OCI-M1 (cell line): Measurements from ENCODE around the gene TENM3.
"Not testable (repeated sequence)": the region's sequence is repeated elsewhere in the genome, so short reads cannot be mapped to it uniquely, and the experiment has no call there.

Experiments used
- DNase-seq: peaks from one replicate; lab custom pipeline; 2025; lab: John Stamatoyannopoulos, UW

Gene TENM3

DNA sequence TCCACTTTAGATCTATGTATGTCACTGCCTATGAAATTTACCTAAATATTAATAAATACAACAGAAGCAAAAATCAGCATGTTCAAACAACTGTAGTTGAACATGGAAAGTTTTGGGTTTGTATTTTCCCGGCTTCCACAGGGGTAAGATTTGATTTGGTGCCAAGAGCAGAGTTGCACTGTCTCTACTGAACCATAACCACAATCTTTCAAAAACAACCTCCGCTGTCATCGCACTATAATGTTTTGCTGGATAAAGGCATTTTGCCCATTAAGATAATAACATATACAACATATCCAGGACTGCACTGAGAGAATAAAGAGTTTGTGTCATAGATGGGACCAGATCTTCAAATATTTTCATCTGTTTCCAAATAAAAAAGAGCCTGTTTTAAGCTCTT is 94.9 kb downstream of the TENM3 start:
- DNase-seq = no peak

DNA sequence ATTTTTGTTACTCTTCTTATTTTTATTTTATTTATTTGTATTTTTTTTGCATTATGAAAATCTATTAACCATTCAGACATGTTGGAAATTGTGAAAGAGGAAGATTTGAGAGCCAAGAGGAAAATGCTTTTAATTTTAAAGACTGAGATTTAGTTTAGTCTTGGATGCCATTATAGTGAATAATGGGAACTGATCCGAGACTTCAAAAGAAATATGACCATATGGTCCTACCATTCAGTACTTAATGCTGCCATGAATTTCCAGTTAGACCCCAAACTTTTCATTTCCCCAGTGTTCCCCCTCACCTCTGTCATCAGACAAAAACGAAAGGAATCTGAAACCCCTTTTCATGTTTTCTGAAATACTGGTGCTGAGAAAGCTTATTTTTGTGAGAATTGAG is 95.5 kb downstream of the TENM3 start:
- DNase-seq = no peak

DNA sequence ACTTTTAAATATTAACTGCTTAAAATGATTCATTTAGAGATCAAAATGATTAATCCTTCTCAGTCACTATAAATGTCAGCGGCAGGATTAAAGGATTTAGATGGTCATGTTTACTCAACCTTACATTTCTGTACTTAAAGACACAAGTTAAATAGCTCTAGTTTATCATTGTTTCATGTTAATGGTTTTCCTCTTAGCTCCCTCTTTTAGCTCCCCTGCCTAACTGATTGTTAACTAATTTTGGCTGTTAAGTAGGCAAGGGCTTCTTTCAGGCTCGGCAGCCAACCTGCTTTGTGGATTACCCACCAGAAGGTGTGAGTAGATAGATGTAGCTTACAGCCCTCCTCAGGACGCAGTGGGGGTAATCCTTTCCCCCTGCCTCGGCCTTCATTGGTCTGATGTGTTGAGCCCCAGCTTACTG is 96.0 kb downstream of the TENM3 start:
- no peak for DNase-seq

DNA sequence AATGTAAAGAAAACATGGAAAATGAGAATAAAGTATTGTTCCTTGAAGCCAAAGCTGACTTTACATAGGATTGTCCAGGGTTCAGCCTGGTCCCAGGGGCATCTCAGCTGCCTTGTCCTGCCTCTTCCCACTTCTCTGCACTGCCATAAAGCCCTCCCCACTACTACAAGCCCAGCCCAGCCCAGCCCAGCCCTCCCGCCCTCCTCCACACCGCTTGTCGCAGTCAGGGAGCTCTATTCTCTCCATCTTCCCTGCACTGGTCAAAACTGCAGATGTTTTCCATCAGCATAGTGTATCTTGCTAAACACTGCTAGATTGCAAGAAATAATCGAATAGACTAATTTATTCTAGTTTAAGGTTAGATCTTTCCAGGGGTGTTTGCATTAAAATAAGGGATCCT is 100.3 kb downstream of the TENM3 start:
- no peak for DNase-seq

DNA sequence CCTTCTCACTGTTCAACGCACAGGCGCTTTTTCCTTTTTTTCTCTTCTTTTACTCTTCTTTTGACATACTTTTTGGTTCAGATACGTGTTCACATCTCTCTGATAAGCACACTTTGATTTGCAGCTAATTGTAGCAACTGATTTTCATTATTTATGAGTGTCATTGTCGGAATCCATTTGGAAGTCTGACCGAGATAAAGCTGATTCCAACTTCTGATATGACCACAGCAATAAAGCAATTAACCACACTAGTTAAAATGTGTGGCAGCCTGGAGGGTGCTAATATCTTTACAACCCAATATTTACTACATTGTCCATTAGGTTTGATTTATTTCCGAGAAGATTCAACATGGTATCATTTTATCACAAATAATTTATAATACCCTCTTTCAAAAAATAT is 101.8 kb downstream of the TENM3 start:
- no peak for DNase-seq

DNA sequence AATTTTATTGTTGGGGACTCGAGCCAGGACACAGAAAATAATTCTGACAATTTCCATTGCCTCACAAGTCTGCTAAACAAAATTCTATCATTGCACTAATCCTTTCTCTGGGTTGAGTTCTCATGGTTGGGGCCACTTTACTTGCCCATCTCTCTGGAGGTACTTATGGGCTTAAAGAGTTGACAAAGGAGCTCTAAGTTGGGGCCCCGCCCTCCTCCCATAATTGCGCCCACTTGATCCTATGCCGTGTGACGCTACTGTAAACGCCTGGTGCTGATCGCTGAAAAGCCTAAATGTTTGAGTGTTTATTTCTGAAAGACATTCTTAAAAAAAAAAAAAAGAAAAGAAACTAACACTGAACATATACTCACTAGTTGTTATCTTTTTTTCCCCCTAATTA is 103.0 kb downstream of the TENM3 start:
- DNase-seq = no peak

DNA sequence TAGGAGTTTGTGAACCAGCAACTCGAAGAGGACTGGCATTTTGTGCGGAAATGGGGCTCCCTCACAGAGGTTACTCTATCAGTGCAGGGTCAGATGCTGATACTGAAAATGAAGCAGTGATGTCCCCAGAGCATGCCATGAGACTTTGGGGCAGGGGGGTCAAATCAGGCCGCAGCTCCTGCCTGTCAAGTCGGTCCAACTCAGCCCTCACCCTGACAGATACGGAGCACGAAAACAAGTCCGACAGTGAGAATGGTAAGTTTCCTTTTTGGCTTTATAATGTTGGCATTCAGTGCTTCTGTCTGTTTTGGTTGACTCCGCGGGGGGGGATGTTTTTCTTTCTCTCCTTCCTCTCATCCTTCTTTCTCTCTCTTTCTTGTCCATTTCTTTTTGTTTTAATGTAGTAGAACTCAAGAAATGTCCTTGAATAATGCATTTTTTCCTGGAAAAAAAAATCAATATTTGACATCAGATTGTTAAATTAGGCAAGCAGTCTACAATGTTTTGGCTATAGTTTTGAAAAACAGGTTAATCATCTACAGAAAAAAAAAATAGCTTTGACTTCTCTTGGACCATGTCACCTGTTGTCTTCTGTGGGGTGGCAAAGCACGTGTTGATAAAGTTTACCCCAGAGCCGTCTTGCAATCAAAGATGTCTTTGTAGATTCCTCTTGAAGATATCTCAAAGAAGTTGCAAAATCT is 103.6 kb downstream of the TENM3 start:
- DNase-seq = no peak

DNA sequence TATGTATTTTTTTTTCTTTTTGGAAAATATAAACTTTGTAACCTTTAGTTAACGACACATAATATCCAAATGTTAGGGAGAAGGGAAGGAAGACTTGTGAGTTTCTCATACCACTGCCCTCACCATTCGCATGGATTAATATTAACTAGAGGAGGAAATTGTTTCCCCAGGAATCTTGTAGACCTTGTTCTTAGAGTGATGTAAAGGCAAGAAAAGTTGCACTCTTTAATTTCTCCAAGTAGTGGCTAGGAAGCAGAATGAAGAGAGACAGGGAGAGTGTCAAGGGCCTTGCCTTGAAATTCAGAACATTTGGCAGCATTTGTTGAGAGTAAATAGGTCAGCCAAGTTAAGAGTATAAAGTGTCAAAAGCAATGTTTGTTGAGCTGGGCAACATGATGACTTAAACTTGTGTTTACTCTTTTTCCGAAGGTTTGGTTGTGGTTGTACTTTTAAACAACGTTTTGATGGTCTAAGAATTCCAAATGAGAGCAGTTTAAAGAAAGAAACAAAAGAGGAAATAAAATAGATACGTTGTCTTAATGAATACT is 105.7 kb downstream of the TENM3 start:
- DNase-seq = no peak

DNA sequence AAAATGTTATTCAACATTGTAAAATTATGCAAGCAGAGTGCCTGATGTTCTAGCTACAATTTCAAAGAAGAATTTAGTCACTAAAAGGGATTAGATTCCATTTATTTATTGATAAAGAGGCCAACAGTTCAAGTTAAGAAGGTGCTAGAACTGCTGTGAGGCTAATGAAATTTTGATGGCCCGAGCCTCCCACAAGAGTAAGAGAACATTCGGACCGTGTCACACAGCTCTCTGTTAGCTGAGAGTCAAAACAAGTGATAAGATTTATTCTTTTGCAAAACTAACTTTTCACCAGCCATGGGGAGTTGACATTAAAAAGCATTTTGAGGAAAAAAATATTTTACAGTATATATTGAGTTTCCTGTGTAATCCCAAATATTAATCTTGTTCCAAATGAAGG is 106.8 kb downstream of the TENM3 start:
- no peak for DNase-seq

DNA sequence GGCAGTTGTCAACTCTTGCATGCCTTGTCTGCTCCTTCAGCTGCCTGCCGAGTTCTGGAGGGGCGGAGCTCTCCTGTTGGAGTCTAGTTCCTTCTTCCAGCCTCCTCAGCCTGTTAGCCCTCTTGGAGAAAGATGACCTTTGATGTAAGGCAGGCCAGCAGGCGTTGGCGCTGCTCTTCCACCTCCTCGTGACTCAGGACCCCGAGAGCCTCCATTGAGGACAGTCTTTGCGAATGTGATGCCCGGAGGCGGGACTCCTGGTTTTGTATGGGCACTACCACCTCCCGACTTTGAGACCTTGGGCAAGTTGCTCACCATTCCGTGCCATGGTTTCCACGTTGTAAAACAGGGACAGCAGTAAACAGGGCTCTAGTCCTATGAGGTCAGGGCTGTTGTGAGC is 108.3 kb downstream of the TENM3 start:
- DNase-seq = no peak

DNA sequence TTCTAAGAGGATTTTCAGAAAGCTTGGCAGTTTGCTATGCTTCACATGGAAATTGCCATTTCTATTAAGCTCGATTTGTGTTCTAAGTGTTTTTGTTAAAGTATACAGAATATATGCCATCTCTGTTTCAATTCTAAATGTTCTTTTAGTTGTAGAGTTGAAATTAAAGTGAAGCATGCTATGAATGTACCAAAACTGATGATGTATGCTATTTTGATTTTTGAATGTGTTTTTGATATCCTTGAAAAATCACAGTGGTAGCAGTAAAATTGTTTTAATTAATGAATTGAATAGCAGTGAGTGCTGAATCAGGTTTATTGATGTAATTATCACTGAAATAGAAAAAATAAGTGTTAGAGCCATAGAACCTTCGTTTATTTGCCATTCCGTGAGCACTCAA is 110.9 kb downstream of the TENM3 start:
- DNase-seq = no peak

DNA sequence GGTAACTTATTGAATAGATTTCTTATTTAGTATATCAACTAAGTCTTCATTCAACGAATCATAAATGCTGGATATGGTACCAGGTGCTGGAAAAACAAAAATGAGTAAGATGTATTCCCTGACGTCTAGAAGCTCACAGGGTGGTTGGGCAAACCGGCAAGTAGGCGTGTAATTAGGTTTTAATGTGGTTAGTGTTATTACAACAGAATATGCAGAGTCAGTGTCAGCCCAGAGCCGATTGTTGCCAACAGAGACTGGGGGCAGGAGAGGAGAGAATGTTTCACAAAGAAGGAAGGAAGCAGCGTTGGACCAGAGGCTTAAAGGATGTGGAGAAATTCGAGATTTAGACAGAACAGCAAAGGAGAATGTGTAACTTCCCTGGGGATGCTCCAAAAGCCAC is 111.7 kb downstream of the TENM3 start:
- DNase-seq = peak; percentile 53

DNA sequence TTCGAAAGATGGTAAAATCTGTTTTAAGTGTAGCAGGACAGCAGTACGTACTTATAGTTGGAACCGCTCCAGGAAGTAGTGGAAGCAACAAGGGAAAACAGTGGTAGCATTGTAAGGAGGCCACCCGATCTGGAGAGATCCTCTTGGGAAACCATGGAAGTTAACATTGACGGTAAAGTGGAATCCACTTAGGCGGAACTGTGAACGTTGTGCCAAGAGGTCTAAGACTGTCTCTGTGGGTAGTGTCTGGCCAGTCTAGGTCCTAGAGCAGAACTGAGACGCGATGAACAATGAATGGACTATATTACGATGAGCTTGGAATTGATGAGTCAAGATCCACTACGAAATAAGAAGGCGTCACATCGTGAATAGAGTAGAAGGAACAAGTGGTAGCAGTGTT is 124.0 kb downstream of the TENM3 start:
- DNase-seq = no peak

DNA sequence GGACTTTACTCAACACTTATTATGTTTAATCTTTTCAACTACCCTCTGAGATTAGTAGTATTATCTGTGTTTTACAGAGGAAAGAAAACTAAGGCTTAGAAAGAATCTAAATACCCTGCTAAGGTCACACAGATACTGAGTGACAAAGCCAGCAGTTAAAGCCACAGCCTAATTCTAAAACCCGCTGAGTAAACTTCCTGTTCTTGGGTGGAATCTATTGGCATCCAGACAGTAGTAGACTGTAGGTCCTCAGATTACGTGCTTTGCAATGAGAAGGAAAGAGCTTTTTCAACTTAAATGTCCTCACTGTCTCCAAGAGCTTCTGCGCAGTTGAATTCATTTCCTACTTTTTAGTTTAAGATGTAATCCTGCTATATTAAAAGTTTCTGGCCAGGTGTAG is 126.0 kb downstream of the TENM3 start:
- DNase-seq = peak; percentile 47

DNA sequence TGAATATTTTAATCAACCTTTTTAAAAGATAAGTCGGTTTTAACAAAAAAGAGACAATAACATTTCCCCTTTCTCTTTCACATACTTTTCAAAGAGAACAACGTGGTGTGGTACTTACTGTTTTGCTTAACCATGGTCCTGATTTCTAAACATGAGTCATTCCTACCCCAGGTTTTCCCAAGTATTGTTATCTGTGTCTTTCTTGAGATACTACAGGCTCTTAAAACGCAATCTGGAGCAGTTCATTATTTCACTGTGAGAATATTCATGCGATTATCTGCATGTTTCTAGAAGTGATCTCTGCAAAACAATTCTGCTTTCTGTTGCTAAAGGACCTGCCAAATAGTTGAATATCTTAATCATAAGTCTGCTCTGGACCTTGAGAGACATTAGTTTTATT is 127.3 kb downstream of the TENM3 start:
- DNase-seq = no peak

DNA sequence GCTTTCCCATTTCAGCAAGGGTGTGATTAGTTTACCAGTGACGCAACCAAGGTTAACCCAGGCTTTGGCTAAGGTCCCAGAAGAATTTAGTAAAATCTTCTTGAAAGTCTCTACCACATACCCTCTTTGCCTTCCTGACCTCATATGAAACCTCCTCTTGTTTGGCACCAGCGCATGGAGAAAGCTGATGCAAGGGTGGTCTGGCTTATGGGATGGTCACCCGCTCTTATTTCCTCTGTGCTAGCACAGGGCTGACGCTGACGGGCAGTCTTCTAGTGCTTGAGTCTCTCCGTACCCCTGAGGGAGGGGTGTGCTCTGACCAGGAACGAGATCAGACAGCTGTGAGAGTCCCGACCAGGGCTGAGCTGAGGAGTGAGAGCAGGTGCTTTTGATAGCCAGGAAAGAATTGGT is 137.6 kb downstream of the TENM3 start:
- DNase-seq = no peak

DNA sequence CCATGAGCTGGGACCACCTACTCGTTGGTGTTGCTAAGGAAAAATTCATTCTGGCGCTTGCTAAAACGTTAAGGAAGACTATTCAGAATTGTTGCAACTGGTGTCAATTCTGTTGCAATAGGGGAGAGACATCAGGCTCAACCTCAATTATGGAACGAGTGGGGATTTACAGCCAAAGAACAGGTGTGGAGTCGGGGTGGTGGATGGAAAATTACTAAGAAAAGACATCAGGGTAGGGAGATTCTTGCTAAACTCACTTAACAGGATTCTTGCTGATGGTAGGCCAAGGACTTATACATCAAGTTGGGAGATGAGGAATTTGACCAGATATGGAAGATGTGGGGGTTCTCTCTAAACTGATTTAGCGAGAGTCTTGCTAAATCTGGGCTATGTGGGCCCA is 139.7 kb downstream of the TENM3 start:
- no peak for DNase-seq

DNA sequence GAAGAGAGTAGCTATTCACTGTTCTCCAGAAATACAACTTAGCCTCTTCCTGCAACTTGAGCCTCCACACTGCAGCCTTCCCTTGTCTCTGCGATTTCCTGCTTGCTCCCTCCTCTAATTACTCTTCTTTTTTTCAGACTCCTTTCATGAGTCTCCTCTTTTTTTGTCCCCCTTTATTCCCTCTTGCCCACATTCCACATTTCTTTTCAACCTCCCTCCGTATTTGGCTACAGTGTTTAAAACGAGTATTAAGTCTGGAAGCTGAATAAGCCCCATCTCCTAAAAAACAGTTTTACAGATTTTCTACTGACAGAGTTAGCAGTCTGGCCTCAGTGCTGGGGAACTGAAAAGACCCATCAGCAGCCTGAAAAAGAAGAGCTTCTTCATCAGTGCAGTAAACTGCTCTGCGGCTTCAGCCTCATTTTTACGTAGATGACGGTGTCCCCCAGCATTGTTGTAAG is 141.5 kb downstream of the TENM3 start:
- no peak for DNase-seq

DNA sequence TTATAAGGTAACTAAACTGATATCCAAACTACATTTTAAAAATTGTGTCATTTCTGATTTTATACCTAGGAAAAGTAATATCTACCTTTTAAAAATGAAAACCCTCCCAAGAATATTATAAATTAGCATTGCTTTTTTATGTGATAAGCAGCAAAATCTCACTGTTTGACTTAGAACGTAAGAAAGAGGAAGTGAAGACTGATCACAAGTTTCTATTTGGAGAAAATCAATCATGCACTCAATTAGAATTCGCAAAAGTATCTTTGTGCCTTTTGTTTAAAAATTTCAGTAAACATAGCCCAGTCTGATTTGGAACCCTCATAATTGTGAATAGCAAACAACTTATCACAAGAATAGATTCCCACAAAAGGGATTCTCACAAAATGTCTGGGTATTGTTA is 142.7 kb downstream of the TENM3 start:
- DNase-seq = no peak

DNA sequence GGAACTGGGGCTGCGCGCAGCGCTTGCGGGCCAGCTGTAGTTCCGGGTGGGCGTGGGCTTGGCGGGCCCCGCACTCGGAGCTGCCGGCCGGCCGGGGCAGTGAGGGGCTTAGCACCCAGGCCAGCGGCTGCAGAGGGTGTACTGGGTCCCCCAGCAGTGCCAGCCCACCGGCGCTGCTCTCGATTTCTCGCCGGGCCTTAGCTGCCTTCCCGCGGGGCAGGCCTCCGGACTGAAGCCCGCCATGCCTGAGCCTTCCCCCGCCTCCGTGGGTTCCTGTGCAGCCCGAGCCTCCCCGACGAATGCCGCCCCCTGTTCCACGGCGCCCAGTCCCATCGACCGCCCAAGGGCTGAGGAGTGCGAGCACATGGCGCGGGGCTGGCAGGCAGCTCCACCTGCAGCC is 143.4 kb downstream of the TENM3 start:
- not testable (repeated sequence) for DNase-seq

DNA sequence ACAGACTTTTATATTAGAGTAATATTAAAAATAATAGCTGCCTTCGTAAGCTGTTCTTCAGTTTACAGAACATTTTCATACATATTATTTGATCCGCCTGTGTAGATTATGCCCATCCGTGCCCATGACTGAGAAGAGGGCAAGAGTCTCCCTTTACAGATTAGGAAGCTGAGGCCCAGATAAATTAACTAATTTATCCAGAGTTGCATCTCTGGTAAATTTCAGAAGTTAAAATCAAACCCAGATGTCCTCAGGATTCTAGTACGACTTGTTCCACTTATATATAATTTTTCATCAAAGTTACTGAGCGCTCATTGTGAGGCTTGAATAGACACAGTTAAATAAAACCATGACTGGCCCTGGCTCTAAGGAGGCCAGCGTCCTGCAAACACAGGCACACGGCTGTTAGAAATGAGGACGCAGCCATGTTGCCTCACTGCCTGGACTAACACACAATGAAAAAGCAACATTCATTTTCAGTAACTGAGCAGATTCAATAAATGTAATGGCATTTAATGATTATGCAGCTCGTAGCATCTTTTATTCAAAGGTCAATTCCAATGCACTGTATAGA is 148.0 kb downstream of the TENM3 start:
- no peak for DNase-seq

DNA sequence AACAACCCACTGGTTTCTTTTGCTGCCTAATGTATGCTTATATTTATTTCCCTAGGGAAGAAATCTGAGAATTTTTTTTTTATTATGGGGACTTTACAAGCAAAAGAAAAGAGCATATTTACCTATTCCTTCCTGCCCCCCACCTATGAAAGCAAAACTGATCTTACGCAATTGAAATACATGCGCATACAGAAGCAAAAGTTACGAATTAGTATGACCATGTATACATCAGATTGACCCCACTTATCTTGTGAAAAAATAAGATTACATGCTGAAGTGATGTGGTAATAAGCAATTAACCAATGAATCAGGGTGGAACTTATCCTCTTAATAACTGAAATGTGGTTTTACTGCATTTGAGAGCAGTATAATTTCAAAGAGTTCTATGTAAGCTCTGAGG is 151.0 kb downstream of the TENM3 start:
- DNase-seq = no peak

DNA sequence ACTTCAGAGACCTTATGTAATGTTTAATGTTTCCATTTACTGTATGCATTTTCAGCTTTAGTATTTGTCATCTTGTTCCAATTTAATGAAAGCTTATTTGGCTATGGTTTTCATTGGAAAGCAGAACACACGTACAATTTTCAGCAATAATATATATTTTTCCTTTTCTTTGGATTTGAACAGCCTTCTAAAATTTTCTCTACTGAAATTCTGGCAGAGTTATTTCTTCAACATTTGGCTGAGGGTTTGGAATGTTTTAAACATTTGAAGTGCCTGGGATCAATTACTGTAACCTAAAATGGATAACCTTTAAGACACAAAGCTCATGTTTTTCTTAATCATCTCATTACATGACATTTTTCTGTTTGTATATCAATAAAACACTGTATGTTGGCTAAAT is 156.9 kb downstream of the TENM3 start:
- no peak for DNase-seq

DNA sequence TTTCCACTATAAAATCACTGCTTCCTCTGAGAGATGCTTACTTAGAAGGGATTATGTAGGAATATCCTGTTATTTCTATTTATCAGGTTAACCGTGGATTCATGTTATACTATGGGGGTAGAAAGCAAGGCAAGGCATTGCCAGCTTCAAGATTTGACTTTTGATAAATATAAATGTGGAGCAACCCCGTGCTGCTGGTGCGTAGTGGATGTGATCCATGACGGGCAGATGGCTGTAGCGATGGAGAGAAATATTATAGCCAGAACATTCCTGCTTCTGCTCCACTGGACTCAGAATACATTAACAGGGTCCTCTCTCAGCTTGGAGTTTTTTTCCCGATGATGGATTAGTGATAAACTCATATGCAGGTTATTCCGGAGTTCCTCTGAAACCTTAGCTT is 157.6 kb downstream of the TENM3 start:
- no peak for DNase-seq
